HG03060 (cell line): ENCODE data around the gene MAD1L1.
"Not testable (repeated sequence)": the region's sequence is repeated elsewhere in the genome, so short reads cannot be mapped to it uniquely, and the experiment has no call there.

ENCODE experiments used
- ATAC-seq: cut with Tn5 transposase; IDR thresholded peaks from one replicate; pipeline ENCODE4 v1.9.1; 2021; ENCODE audit warnings: low read depth, moderate number of reproducible peaks; ENCODE audit not compliant: unreplicated experiment

MAD1L1 gene

GRCh38 chr7:2076649-2077064, 156.1 kb downstream of the MAD1L1 start:
- ATAC-seq = no peak

GRCh38 chr7:2075811-2076210, 156.9 kb downstream of the MAD1L1 start:
- no peak for ATAC-seq

DNA sequence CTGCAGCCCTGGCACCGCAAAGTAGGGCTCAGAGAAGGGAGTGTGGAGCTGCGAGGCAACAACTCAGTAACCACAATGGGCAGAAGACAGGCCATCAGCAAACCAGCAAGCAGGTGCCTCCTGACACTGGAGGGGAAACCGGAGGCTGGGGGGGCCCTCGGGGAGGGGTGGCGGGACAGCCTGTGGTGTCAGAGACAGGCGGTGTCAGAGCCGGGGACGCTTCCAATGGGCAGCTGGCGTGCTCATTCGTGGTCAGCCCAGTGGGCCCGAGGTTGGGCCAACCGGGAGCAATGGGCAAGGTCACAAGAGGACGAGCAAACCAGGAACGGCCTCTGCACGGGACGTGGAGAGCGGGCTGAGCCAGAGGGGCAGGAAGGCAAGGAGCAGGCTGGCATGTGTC, 158.1 kb downstream of the MAD1L1 start:
- ATAC-seq = no peak

GRCh38 chr7:2072798-2073197, 159.9 kb downstream of the MAD1L1 start:
- no peak for ATAC-seq

DNA sequence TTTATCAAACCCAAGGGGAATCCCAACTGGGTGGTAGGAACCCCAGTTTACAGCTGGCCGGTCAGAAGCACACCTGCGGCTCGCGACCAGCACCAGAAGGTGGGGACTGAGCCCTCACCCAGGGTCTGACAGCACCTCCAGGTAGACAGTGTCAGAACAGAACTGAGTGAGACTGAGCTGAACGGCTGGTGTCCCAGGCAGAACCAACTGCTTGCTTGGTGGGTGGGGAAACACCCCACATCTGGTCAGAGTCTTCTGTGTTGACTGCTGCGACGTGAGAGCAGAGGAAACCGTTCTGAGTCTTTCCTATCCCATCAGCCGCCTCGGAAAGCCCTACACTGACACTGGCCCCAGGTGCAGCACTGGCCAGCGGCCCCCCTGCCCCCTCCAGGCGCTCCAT, 160.7 kb downstream of the MAD1L1 start:
- no peak for ATAC-seq

GRCh38 chr7:2071133-2071832, 161.5 kb downstream of the MAD1L1 start:
- no peak for ATAC-seq

- no peak for ATAC-seq
These were observed 162.5 kb downstream of the MAD1L1 start for GRCh38 chr7:2070151-2070763.

DNA sequence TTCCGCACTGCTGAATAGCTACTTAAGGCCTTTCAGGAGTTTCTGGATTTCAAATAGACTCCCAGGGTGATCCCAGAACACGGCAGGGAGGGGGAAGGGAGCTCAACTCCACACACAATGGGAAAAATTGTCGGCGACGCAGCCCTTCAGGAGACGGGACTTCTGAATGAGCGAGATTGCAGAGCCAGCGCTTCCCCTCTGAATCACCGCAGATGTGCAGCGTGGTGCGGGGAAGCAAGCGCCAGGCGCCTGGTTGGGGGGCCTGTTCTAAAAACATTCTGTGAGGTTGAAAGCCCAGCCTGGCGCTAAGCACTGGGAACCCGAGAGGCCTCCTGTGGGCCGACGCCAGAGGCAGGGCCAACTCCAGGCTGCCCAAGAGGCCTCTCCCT, 163.3 kb downstream of the MAD1L1 start:
- no peak for ATAC-seq

DNA sequence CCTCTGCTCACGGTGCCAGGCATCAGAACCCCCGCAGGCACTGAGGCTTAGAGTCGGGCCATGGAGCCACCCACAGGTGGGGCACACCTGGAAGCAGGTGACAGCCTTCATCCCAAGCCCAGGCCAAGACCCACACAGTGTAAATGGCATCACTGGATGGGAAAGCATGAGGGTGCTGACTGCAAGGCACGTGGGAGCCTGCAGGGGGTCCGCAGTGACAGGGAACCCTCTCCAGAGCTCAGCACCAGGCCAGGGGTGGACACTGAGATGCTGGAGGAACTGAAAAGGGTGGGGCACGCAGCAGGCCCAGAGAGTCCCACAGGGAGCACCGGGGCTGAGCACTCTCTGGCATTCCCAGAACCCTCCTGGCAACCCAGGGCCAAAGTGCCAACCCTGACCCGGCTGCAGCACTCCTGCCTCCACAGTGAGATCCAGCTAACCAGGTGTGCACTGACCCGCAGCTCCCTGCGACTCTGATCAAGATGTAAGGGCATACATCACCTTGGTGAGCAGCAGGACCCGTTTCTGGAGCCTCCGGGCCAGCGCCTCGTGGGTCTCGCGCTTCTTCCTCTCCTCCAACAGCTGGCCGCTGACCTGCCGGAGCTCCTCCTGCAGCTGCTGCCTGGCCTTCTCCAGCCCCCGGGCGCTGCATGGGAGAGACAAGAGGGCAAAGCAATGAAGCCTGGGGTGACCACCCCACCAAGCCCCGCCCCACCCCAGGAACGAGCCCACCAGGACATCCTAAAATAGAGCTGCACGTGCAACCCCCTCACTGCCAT, 163.9 kb downstream of the MAD1L1 start:
- ATAC-seq = no peak

- ATAC-seq = no peak
These were observed 166.4 kb downstream of the MAD1L1 start for GRCh38 chr7:2066251-2066919.

GRCh38 chr7:2065528-2065927, 167.2 kb downstream of the MAD1L1 start:
- no peak for ATAC-seq

GRCh38 chr7:2063563-2064260, 169.0 kb downstream of the MAD1L1 start:
- ATAC-seq = no peak

GRCh38 chr7:2062648-2063047, 170.1 kb downstream of the MAD1L1 start:
- no peak for ATAC-seq

GRCh38 chr7:2060701-2061100, 172.0 kb downstream of the MAD1L1 start:
- ATAC-seq = no peak

DNA sequence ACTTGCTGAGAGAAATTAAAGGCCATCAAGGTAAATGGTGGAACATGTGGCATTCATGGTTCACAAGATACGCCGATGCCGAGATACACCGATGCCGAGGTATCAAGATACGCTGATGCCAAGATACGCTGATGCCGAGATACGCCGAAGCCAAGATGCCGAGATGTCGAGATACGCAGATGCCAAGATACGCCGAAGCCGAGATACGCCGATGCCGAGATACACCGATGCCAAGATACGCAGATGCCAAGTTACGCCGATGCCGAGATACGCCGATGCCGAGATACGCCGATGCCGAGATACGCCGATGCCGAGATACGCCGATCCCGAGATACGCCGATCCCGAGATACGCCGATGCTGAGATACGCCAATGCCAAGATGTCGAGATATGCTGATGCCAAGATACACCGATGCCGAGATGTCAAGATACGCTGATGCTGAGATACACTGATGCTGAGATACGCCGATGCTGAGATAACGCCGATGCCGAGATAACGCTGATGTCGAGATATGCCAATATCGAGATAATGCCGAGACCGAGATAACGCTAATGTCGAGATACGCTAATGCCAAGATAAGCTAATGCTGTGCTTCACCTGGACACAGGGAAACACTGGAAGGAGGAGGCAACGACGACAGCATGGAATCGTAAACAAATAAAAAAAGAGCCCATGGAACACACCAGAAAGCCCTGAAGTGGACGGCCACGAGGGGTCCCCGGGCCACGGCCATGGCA, 172.6 kb downstream of the MAD1L1 start:
- ATAC-seq = no peak

GRCh38 chr7:2058246-2058645, 174.5 kb downstream of the MAD1L1 start:
- ATAC-seq = not testable (repeated sequence)

GRCh38 chr7:2055956-2056355, 176.8 kb downstream of the MAD1L1 start:
- ATAC-seq = no peak

- ATAC-seq = no peak
These were observed 177.8 kb downstream of the MAD1L1 start for GRCh38 chr7:2054927-2055326.

- no peak for ATAC-seq
These were observed 179.3 kb downstream of the MAD1L1 start for GRCh38 chr7:2053395-2053794.

GRCh38 chr7:2052657-2053048, 180.1 kb downstream of the MAD1L1 start:
- ATAC-seq = no peak
